Ramos (cell line): ENCODE measurements around the gene RIC8A.
"Not testable (repeated sequence)": the region's sequence is repeated elsewhere in the genome, so short reads cannot be mapped to it uniquely, and the experiment has no call there.

Experiments
- in situ Hi-C: fragments of 300-500 bp; cut with MboI; formaldehyde crosslinking; loops from one replicate; pipeline ENCODE4 v1.14.3; 2022; ENCODE audit warnings: low sequenced_read_pairs; ENCODE audit not compliant: unreplicated experiment

The RIC8A gene

DNA sequence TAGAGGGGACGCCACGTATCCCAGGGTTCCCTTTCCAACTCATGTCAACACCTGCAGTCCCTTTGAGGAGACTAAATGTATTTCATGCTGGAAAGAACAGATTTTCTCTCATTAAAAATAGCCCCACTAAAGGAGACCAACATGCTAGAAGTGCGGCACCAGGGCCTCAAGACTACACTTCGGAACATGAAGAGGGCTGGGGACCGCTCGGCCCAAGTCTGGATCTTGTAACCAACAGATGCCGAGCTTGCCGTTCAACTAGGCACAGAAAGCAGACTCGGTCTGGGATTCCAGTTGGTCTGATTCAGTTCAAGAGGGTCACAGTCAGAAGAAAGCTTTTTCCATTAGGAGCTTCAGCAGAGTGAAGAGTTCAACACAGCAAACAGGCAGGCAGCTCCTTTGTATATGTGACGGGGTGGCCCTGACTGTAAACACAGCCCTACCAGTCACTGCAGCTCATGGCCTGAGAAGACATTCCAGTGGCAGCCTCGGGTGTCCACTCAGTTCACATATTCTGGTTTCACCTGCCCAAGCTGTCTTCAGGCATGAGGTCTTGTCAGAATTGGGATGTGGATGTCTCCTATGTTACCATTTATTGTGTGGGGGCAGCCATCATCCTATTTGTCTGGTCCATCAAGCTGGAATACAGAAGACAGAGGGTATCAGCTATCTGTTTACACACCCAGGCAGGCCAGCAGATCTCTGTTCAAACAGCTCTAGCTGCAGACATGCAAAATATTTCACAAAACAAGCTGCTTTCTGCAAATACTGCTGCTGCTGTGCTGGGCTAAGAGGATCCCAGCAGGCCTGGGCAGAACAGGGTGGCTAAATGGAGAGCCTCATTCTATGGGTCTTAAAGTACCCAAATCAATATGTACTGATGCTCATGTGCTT is 8.8 kb downstream of the RIC8A start:
- in situ Hi-C loops: no loop called here

DNA sequence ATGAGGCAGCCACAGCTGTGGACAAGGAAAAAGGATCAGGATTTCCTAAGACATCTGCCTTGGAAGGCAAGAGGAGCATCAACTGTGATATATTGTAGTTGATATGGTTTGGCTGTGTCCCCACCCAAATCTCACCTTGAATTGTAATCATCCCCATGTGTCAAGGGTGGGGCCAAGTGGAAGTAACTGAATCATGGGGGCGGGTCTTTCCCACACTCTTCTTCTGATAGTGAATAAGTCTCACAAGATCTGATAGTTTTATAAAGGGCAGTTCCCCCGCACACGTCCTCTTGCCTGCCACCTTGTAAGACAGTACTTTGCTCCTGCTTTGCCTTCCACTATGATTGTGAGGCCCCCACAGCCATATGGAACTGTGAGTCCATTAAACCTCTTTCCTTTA is 10.2 kb downstream of the RIC8A start:
- in situ Hi-C loops: no loop called here

DNA sequence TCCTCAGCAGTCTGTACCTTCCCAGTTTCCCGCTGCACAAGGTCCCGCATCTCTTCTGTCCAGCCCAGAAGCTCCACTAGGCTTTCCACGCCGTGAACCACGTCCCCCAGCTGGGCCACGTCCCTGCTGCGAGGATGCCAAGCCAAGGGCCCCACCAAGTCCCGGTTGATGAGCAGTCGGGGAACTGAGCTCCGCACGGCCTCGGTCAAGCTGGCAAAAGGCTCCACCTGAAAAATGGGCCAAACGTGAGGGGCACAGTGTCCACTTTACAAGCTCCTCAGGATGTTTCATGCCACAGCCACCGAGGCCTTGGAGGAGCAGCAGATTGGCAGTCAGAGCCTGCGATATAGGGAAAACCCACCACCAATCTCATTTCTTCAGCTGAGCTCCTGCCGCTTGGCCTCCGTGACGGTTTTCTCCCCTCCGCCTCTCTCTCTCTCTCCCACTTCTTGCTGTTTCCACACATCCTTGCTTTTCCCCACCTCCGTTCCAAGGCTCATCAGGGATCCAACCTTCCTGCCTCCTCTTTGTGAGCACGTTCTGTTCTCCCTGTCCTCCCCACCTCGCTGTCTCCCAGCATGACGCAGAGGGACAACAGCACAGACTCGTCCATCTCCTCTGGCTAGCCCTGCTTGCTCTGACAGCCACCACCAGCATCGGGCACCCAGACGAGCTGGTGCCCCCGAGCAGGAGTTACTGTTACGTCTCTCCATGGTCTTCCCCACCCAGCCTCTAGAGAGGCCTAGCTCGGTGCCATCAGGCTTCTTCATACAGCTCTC is 11.5 kb downstream of the RIC8A start:
- in situ Hi-C loops: no loop called here

DNA sequence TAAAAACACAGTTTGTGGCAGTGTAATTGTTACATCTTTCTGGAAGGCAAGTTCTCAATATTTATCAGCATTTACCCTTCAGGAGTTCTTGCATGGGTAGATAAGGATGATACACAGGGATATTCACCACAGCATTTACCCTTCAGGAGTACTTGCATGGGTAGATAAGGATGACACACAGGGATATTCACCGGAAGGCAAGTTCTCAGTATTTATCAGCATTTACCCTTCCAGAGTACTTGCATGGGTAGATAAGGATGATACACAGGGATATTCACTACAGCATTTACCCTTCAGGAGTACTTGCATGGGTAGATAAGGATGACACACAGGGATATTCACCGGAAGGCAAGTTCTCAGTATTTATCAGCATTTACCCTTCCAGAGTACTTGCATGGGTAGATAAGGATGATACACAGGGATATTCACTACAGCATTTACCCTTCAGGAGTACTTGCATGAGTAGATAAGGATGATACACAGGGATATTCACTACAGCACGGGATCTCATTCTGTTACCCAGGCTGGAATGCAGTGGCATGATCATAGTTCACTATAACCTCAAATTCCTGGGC is 13.2 kb downstream of the RIC8A start:
- in situ Hi-C loops: not testable (repeated sequence)

DNA sequence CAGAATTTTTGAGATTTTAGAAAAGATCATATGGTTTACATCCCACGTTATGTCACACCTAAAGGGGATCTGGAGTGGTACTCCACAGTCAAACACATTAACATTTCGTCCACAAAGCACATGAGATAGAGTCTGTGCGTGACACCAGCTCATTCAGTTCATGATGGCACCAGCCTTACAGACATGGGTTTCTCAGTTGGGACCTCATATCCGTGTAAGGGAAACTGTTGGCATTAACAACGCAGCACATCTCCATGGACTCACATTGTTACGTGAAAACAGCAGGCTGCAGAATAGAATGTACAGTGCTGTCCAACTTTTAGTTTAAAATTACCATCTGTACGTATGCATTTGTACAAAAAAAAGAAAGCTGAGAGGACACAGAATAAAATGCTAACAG is 14.0 kb downstream of the RIC8A start:
- in situ Hi-C loops: no loop called here

DNA sequence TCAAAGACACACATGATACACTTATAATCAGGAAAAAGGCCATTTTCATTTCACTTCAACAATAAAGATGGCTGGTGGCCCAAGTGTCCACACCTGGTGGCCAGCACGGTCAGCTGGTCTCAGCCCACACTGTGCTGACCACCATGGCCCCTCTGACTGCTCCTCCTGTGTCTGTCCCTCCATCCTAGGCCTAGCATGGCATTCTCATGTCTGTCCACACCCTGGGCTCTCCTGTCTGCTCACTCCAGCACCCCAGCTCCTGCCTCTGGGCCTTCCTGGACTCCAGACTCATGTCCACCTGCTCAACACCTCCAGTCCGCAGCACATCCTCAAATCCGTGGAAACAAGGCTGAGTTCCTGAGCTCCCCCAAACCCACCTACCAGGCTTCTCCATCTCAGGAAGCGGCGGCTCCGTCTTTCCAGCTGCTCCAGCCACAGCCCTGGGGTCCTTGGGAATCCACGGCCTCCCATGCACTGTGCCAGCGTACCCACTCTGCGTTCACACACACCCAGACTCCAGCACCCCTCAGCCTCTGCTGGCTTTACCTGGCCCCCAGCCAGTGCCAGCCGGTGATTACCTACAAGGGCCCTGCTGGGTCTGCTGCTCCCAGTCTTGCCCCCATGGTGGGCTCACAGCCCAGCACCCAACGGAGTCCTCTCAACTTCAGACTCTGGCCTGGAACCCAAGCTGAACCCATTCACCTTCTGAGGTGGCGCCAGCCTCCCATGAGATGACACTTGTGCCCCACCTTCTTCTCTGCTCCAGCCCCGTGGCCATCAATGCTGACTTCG is 14.7 kb downstream of the RIC8A start:
- in situ Hi-C loops: no loop called here

DNA sequence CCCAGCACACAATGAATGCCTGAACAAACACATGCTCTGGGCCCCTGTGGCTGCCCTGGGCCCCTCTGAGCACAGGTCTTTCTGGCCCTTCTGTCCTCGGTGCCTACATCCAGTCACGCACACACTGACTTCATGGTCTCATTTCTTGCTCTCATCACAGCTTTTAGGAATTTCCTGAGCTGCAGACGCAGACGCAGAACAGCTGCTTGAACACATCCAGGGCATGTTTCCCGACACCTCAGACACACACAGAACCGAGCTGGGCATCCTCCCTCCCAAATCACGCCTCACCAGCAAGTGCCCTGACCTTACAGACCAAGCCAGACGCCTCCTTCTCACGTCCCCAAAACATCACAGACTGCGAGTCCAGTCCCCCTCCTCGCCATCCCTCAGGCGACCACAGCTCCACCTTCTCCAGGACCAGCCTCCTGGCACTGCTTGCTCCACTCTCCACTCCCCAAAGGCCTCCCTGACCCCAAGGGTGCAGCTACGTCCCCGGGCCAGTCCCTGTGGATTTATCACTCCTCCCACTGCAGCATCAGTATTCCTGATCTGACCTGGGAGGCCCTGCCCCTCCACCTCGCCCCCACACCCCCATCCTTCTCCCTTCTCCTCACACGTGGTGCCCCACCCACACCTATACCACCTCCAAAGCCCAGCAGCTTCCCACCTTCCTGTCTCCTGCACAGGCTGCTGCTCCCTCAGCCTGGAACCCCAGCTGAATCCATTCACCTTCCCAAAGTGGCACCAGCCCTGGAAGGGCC is 15.7 kb downstream of the RIC8A start:
- in situ Hi-C loops: no loop called here

DNA sequence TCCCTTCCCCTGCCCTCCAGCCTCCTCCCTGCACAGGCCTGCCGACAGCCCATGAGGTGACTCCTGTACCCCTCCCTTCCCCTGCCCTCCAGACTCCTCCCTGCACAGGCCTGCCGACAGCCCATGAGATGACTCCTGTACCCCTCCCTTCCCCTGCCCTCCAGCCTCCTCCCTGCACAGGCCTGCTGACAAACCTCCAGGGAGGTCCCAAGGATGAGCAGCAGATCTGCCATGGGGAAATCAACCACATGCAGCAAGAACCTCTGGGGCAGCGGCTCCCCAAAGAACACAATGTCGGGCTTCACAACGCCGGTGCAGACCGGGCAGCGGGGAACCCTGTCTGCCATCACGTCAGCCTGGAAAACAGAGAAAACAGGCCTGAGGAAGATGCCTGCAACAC is 16.4 kb downstream of the RIC8A start:
- in situ Hi-C loops: no loop called here

DNA sequence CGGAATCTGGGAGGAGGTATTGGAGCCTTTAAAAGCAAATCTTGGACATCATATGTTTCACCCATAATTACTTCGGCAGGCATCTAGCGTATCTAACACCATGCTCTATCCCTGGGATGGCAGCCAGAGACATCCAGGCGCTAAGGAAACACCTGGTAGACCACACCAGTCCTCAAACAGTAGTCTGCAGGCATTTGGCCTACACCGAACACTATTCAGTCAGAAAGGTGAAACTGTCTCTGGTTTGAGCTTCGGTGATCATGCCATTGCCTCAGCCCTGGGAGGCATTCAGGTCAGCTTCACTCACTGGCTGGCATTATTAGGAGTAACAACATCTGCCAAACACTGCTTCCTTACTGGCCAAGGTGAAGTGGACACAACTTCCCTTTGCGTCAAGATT is 16.9 kb downstream of the RIC8A start:
- in situ Hi-C loops: no loop called here

DNA sequence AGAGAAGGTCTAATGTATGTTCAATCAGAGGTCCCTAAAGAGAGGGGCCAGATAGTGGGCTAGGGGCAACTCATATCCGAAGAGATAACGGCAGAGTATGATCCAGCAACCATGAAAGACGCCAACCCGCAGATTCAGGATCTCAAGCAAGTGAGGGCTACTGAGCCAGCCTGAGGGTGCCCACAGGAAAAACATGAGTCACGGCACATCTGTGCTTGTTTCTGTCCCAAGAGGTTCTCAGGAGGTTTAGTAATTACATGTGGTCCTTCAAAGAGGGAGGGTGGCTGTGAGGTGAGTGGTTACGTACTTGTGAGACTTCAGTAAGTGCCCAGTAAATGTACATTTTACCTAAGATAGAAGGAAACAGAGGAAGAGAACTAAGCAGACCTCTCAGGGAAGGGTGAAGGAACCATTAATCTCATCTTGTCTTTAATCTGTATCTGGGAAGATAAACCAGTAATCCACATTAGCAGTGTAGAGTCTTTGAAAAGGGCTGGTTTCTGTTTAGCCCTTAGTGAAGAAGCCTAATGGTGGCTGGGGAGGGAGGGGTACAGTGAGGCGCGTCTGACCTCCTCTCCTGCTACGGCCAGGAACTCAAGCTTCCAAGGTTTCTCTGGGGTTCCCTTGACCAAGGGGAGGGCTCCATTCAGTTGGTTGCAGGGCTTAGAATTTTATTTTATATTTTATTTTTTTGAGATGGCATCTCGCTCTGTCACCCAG is 18.4 kb downstream of the RIC8A start:
- in situ Hi-C loops: no loop called here

DNA sequence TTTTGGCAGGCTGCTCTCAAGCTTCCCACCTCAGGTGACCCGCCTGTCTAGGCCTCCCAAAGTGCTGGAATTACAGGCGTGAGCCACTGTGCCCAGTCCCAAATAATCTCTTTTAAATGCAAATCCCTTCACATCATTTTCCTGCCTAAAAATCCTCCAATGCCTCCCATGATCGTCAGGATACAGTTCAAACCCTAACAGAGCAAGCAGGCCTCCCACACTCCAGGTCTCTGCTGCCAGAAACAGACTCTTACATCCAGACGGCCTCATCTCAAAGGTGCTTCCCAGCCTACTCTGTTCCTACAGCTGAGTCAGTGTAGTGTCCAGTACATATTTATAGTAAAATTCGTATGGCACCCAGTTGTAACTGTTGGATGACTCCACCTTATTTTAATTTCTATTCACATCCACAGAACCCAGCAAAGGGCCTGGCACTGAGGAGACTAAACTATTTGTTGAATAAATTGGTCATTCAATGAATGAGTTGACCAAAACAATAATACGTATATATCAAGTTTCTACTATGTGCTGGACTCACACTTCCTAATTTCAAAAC is 20.4 kb downstream of the RIC8A start:
- in situ Hi-C loops: no loop called here

DNA sequence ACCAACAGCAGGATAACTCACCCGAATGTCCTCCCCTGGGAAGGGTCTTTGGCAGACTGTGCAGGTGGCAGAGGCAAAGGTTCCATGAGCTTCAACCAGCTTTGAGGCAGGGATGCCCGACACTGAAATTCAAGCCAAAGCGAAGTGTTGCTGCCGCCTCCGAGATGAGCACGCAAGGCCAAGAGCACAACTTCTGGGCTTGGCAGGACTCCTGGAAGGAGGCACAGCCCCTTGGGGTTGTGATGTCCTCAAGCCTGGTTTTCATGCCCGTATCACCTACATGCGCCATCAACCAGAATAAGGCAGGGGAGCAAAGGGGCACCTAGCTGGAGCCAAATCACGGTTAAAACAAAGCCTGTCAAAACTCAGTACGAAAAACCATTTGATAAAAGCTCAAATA is 22.9 kb downstream of the RIC8A start:
- in situ Hi-C loops: no loop called here

DNA sequence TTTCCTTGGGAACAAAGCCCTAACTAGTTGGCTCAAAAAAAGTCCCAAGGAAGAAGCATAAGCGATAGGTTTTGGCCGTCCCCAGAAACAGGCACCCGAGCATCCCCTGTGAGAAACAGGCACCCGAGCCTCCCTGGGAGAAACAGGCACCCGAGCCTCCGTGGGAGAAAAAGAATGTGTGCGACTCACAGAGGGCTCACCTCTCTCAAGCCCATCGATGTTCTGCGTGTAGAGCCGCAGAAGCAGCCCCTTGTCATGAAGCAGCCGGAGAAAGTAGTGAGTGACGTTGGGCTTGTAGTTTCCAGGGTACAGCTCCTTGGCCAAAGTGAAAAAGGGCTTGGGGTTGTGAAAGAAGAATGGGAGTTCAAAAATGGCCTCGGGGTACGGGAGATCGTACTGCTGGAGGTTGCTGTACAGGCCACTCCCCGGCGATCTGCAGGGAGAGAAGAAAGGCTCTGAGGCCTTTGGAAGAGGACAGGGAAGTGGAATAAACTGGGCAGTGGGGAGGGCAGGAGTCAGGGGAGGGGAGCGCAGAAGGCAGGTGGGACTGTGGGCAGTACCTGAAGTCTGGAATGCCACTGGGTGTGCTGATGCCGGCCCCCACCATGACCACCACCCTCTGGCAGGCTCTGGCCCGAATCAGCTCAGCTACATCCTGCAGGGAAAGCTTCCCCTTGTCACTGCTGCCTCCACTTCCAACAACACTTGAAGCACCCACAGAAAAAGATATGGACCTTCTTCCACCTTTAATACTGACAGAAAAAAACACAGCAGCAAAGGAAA is 25.5 kb downstream of the RIC8A start:
- in situ Hi-C loops: no loop called here

DNA sequence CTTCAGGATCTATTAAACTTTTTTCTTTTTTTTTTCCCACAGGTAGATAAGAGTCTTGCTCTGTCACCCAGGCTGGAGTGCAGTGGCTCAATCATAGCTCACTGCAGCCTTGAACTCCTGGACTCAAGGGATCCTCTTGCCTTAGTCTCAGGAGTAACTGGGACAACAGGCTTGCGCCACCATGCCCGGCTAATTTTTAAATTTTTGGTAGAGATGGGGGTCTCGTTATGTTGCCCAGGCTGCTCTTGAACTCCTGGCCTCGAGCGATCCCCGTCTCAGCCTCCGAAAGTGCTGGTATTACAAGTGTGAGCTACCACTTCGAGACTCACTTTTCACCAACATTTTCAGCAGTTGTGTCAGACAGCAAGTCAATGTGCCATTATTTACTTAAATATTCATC is 27.7 kb downstream of the RIC8A start:
- in situ Hi-C loops: no loop called here

DNA sequence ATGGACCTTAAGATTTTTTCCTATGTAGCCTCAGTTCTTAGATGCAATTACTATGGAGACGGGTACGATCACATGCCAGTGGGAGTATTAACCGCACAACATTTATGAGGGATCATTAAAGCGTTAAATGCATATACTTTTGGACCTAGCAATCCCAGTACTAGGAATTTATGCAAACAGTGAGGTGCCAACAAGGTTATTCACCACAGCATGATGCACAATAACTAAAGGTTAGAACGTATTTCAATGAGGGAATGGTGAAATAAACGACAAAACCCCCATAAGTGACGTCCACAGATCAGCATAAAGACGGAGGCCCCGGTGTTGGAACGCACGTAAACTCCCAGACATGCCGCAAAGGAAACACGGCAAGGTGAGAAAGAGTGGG is 28.1 kb downstream of the RIC8A start:
- in situ Hi-C loops: no loop called here

DNA sequence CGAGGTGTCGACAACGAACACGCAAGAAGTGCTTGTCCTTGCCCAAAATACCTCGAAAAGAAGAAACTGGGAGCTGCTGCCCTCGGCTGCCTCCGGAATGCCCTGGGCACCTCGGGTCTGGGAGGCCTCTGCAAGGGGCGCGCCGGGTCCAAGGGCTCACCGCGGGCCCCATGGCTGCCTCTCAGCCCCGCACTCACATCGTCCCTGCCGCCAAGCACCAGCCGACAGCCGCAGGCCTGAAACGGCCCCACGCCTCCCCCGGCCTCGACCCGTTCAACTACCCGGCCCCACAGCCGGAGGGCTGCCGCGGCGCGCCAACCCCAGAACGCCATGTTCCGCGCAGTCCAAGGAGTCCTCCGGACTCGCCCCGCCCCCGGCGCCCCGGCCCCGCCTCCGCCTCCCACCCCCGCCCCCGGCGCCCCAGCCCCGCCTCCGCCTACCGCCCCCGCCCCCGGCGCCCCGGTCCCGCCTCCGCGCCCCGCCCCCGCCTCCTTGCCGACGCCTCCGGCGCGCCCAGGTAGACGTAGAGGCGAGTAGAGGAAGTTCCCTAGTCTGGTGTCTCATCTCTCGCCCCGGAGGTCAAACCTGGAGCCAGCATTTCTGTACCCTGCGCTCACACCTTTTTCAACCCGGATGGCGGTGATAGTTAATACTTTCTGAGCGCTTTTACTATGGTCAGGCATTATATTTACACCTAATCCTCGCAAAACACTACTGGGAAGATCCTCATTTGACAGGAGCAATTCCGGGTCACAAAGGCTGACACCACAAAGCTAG is 28.7 kb downstream of the RIC8A start, which contains the start of gene SIRT3:
SIRT3 (minus strand) TSS at position 346 of the 777 bp plus-strand sequence; CDS start at position 332, 14 bp downstream.
- in situ Hi-C loops: no loop called here
